Measurements from ENCODE around the gene SEC14L2.

DNA sequence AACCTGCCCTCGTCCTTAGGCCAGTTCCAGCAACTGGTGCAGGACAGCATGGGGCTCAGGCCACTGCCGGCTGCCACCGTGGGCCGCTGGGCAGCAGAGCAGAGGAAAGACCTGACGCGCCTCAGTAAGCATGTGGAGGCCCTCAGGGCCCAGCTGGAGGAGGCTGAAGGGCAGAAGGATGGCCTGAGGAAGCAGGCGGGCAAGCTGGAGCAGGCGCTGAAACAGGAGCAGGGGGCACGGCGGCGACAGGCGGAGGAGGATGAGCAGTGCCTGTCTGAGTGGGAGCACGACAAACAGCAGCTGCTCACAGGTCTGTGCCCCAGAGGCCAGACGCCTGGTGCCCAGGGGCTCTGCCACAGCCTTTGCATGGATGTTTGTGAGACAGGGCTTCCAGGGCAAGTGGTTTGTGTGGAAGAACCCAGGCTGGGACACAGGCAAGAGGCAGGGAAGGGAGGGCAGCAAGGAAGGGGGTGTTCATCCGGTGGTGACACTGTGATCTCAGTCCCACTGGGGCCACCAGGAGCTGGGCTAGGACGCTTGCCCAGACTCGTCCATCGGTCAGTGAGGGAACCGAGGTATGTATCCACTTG lies 26.1 kb upstream of the SEC14L2 start:
- TF ChIP-seq, protein P1, sequence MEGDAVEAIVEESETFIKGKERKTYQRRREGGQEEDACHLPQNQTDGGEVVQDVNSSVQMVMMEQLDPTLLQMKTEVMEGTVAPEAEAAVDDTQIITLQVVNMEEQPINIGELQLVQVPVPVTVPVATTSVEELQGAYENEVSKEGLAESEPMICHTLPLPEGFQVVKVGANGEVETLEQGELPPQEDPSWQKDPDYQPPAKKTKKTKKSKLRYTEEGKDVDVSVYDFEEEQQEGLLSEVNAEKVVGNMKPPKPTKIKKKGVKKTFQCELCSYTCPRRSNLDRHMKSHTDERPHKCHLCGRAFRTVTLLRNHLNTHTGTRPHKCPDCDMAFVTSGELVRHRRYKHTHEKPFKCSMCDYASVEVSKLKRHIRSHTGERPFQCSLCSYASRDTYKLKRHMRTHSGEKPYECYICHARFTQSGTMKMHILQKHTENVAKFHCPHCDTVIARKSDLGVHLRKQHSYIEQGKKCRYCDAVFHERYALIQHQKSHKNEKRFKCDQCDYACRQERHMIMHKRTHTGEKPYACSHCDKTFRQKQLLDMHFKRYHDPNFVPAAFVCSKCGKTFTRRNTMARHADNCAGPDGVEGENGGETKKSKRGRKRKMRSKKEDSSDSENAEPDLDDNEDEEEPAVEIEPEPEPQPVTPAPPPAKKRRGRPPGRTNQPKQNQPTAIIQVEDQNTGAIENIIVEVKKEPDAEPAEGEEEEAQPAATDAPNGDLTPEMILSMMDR (conservative IDR thresholded peaks at IDR 0.05; ENCODE audit: low read depth, low read length): no peak
- TF ChIP-seq POLR2A (IDR thresholded peaks at IDR 0.05; ENCODE audit: low read depth, low read length) (no peak), CEBPB (IDR thresholded peaks at IDR 0.05; ENCODE audit: low read depth, low read length) (no peak), SMC3 (IDR thresholded peaks at IDR 0.05; ENCODE audit: low read depth, low read length) (no peak), MAFK (IDR thresholded peaks at IDR 0.05; ENCODE audit: low read depth, low read length) (no peak)
